IPS DF 6.9 (cell line): ENCODE data around the gene FBXW11.

Source experiments
- DNase-seq: peaks from one replicate; pipeline ENCODE4 v3.0.0-alpha.2; 2013; ENCODE audit warnings: low read depth, low spot score
- H3K27ac ChIP-seq: one replicate; pipeline ENCODE4 v1.5.1; 2013; ENCODE audit warnings: low read length, control low read depth
- H3K27me3 ChIP-seq: 2 replicates; pipeline ENCODE4 v1.6.1; 2013; ENCODE audit warnings: mild to moderate bottlenecking, low read length; ENCODE audit not compliant: control insufficient read depth, insufficient read depth
- H3K36me3 ChIP-seq: 2 replicates; pipeline ENCODE4 v1.6.1; 2013; ENCODE audit warnings: low read length; ENCODE audit not compliant: control insufficient read depth, insufficient read depth
- H3K4me1 ChIP-seq: 2 replicates; pipeline ENCODE4 v1.6.1; 2013; ENCODE audit warnings: low read length; ENCODE audit not compliant: control insufficient read depth, insufficient read depth
- H3K4me3 ChIP-seq: 2 replicates; pipeline ENCODE4 v1.5.1; 2013; ENCODE audit warnings: mild to moderate bottlenecking, low read length
- H3K9me3 ChIP-seq: 2 replicates; pipeline ENCODE4 v1.6.1; 2013; ENCODE audit warnings: low read length, inconsistent platforms; ENCODE audit not compliant: control insufficient read depth, insufficient read depth
- WGBS: extraction: QIAGEN DNeasy Blood & Tissue Kit; methylation state at CpG from one replicate; pipeline ENCODE4 v1.1.7; 2013; ENCODE audit warnings: mixed read lengths, missing lambda C conversion rate; ENCODE audit not compliant: insufficient read length, insufficient coverage; 5-methylcytosine and 5-hydroxymethylcytosine counted together

FBXW11 gene

GRCh38 chr5:172003746-172004145 is 2.7 kb downstream of the FBXW11 start:
- no peaks in the 10 kb centered on the region; the same call in 1 of the 2 replicates for H3K4me1 ChIP-seq
- H3K27ac ChIP-seq = no peak overlapping the region
- WGBS = 100% methylated on average over 1 of the region's 1 CpG
- no peak overlapping the region for H3K4me3 ChIP-seq
- no peaks in the 10 kb centered on the region for H3K36me3 ChIP-seq
- H3K27me3 ChIP-seq = no peaks in the 10 kb centered on the region
- no peak for DNase-seq
- no peaks in the 10 kb centered on the region for H3K9me3 ChIP-seq

GRCh38 chr5:172002840-172003512 is 3.5 kb downstream of the FBXW11 start:
- no peak for DNase-seq
- Histone ChIP-seq H3K4me3 (no peak overlapping the region), H3K4me1 (no peaks in the 10 kb centered on the region), H3K9me3 (no peaks in the 10 kb centered on the region), H3K27ac (no peak overlapping the region), H3K36me3 (no peaks in the 10 kb centered on the region), H3K27me3 (no peaks in the 10 kb centered on the region)
- WGBS = no CpG with 5 or more reads among the region's 6 CpGs

GRCh38 chr5:172002310-172002709 is 4.1 kb downstream of the FBXW11 start:
- H3K36me3 ChIP-seq = no peaks in the 10 kb centered on the region
- no peaks in the 10 kb centered on the region for H3K27me3 ChIP-seq
- no peak overlapping the region for H3K4me3 ChIP-seq
- DNase-seq = no peak
- no CpG with 5 or more reads among the region's 2 CpGs for WGBS
- no peaks in the 10 kb centered on the region for H3K4me1 ChIP-seq
- no peaks in the 10 kb centered on the region for H3K9me3 ChIP-seq
- H3K27ac ChIP-seq = no peak overlapping the region

GRCh38 chr5:171999877-172000276 is 6.6 kb downstream of the FBXW11 start:
- Histone ChIP-seq H3K4me1 (no peaks in the 10 kb centered on the region), H3K9me3 (no peaks in the 10 kb centered on the region), H3K4me3 (no peak overlapping the region), H3K36me3 (no peaks in the 10 kb centered on the region), H3K27ac (no peak overlapping the region), H3K27me3 (no peaks in the 10 kb centered on the region)
- no CpG with 5 or more reads among the region's 5 CpGs for WGBS
- DNase-seq = no peak

- no CpG with 5 or more reads among the region's 2 CpGs for WGBS
- H3K36me3 ChIP-seq = no peaks in the 10 kb centered on the region
- no peaks in the 10 kb centered on the region for H3K4me1 ChIP-seq
- H3K9me3 ChIP-seq = no peaks in the 10 kb centered on the region
- H3K4me3 ChIP-seq = no peak overlapping the region
- no peak overlapping the region for H3K27ac ChIP-seq
- no peak for DNase-seq
- no peaks in the 10 kb centered on the region for H3K27me3 ChIP-seq
Observed at GRCh38 chr5:171999100-171999499, 7.3 kb downstream of the FBXW11 start.

GRCh38 chr5:171997011-171997410 is 9.4 kb downstream of the FBXW11 start:
- Histone ChIP-seq H3K9me3 (no peaks in the 10 kb centered on the region), H3K36me3 (no peaks in the 10 kb centered on the region), H3K4me1 (no peaks in the 10 kb centered on the region), H3K27ac (no peak overlapping the region), H3K27me3 (no peaks in the 10 kb centered on the region), H3K4me3 (no peak overlapping the region)
- no peak for DNase-seq
- no CpG with 5 or more reads among the region's 3 CpGs for WGBS

GRCh38 chr5:171992813-171993212 is 13.6 kb downstream of the FBXW11 start:
- no peaks in the 10 kb centered on the region for H3K4me1 ChIP-seq
- no peak overlapping the region for H3K27ac ChIP-seq
- no peaks in the 10 kb centered on the region for H3K9me3 ChIP-seq
- no peak overlapping the region for H3K4me3 ChIP-seq
- no peak for DNase-seq
- WGBS = no CpG with 5 or more reads among the region's 2 CpGs
- H3K36me3 ChIP-seq = no peaks in the 10 kb centered on the region
- H3K27me3 ChIP-seq = no peaks in the 10 kb centered on the region

GRCh38 chr5:171992305-171992704 is 14.1 kb downstream of the FBXW11 start:
- H3K9me3 ChIP-seq = no peaks in the 10 kb centered on the region
- no CpG with 5 or more reads among the region's 3 CpGs for WGBS
- H3K4me1 ChIP-seq = peaks cover 1% of the 10 kb centered on the region
- no peak for DNase-seq
- no peak overlapping the region for H3K27ac ChIP-seq
- H3K36me3 ChIP-seq = no peaks in the 10 kb centered on the region
- no peak overlapping the region for H3K4me3 ChIP-seq
- no peaks in the 10 kb centered on the region for H3K27me3 ChIP-seq

- Histone ChIP-seq H3K36me3 (no peaks in the 10 kb centered on the region), H3K4me1 (peaks cover 4% of the 10 kb centered on the region), H3K27me3 (no peaks in the 10 kb centered on the region), H3K9me3 (no peaks in the 10 kb centered on the region), H3K4me3 (no peak overlapping the region), H3K27ac (no peak overlapping the region)
- no peak for DNase-seq
- WGBS = no CpG with 5 or more reads among the region's 7 CpGs
Observed at GRCh38 chr5:171990713-171991015, 15.8 kb downstream of the FBXW11 start.

GRCh38 chr5:171989946-171990712 is 16.3 kb downstream of the FBXW11 start:
- no peak overlapping the region for H3K4me3 ChIP-seq
- no peak for DNase-seq
- no peak overlapping the region for H3K27ac ChIP-seq
- no peaks in the 10 kb centered on the region for H3K36me3 ChIP-seq
- H3K4me1 ChIP-seq = peaks cover 4% of the 10 kb centered on the region
- H3K9me3 ChIP-seq = no peaks in the 10 kb centered on the region
- no peaks in the 10 kb centered on the region for H3K27me3 ChIP-seq

- H3K9me3 ChIP-seq = no peaks in the 10 kb centered on the region
- H3K4me1 ChIP-seq = peaks cover 4% of the 10 kb centered on the region
- no peak overlapping the region for H3K4me3 ChIP-seq
- WGBS = no CpG with 5 or more reads among the region's 5 CpGs
- H3K36me3 ChIP-seq = no peaks in the 10 kb centered on the region
- H3K27me3 ChIP-seq = no peaks in the 10 kb centered on the region
- H3K27ac ChIP-seq = no peak overlapping the region
- no peak for DNase-seq
Observed at GRCh38 chr5:171989276-171989675, 17.2 kb downstream of the FBXW11 start.
